Calu3 (cell line): ENCODE results near the gene TP53BP2. TPM values are rescaled to one million over a fixed set of nuclear protein-coding genes. Genes with fewer than 3 reads are reported as not detected.
"Not testable (repeated sequence)": the region's sequence is repeated elsewhere in the genome, so short reads cannot be mapped to it uniquely, and the experiment has no call there.

ENCODE experiments used
- BruUV-seq: library from RNA; stranded (reverse); fragments of 400-500 nt; replicated peaks from 2 replicates; lab custom pipeline; 2021; lab: Mats Ljungman, UMichigan
- CTCF ChIA-PET: fragments of 300-600 bp; sonication (Branson Sonifier 250); formaldehyde crosslinking; loops from one replicate; lab custom pipeline; 2022; ENCODE audit warnings: antibody characterized with exemption; lab: Charles Lee
- DNase-seq: peaks from one replicate; pipeline ENCODE4 v3.0.0; 2022
- H3K27ac Mint-ChIP-seq: one replicate; pipeline ENCODE4 v1.8.0; 2022; ENCODE audit warnings: mixed read lengths; ENCODE audit not compliant: unreplicated experiment
- H3K27me3 Mint-ChIP-seq: one replicate; pipeline ENCODE4 v1.8.0; 2022; ENCODE audit warnings: mixed read lengths; ENCODE audit not compliant: unreplicated experiment
- H3K36me3 Mint-ChIP-seq: one replicate; pipeline ENCODE4 v1.8.0; 2022; ENCODE audit warnings: mild to moderate bottlenecking, moderate library complexity, mixed read lengths; ENCODE audit not compliant: insufficient read depth, unreplicated experiment
- H3K4me1 Mint-ChIP-seq: one replicate; pipeline ENCODE4 v1.8.0; 2022; ENCODE audit warnings: mild to moderate bottlenecking, low read depth, mixed read lengths; ENCODE audit not compliant: unreplicated experiment
- H3K4me3 Mint-ChIP-seq: one replicate; pipeline ENCODE4 v1.8.0; 2022; ENCODE audit warnings: mild to moderate bottlenecking, low read depth, moderate library complexity, mixed read lengths; ENCODE audit not compliant: unreplicated experiment
- H3K9me3 Mint-ChIP-seq: one replicate; pipeline ENCODE4 v1.8.0; 2022; ENCODE audit warnings: low read depth, mixed read lengths; ENCODE audit not compliant: unreplicated experiment
- CTCF ChIP-seq: fragments of 200-600 bp; IDR thresholded peaks from one replicate; pipeline ENCODE4 v1.8.0; 2022; ENCODE audit warnings: antibody characterized with exemption; ENCODE audit not compliant: unreplicated experiment
- intact Hi-C: fragments of 100-400 bp; cut with micrococcal nuclease; formaldehyde crosslinking; loops from one replicate; pipeline ENCODE4 v1.10.0; 2022; ENCODE audit not compliant: unreplicated experiment
- total RNA-seq: library from RNA; stranded (reverse); gene quantifications from 2 replicates; pipeline ENCODE4 v1.2.3, GENCODE V29; 2022

Gene TP53BP2
- total RNA-seq, 1 experiment from 2014 or later, result 66.4 TPM

GRCh38 chr1:223876590-223876989 is 30.8 kb upstream of the TP53BP2 start:
- H3K27ac Mint-ChIP-seq, result no peak overlapping the region
- peaks cover 17% of the 10 kb centered on the region for H3K4me1 Mint-ChIP-seq
- no peak for DNase-seq
- no TSS peak for BruUV-seq
- H3K9me3 Mint-ChIP-seq, result peaks cover 3% of the 10 kb centered on the region
- H3K4me3 Mint-ChIP-seq, result no peak overlapping the region
- H3K36me3 Mint-ChIP-seq, result peaks cover 5% of the 10 kb centered on the region
- intact Hi-C loops, result no loop called here
- H3K27me3 Mint-ChIP-seq, result no peaks in the 10 kb centered on the region
- TF ChIP-seq CTCF, result no peak
- CTCF ChIA-PET, result no interaction called here

GRCh38 chr1:223873044-223873443 is 27.3 kb upstream of the TP53BP2 start:
- H3K27me3 Mint-ChIP-seq, result peaks cover 8% of the 10 kb centered on the region
- H3K36me3 Mint-ChIP-seq, result peaks cover 5% of the 10 kb centered on the region
- H3K4me3 Mint-ChIP-seq, result no peak overlapping the region
- peaks cover 17% of the 10 kb centered on the region for H3K4me1 Mint-ChIP-seq
- no TSS peak for BruUV-seq
- no peak overlapping the region for H3K27ac Mint-ChIP-seq
- DNase-seq, result no peak
- peaks cover 3% of the 10 kb centered on the region for H3K9me3 Mint-ChIP-seq
- TF ChIP-seq CTCF, result no peak
- CTCF ChIA-PET, result interaction anchor here (0.6 to 1.1 kb wide), 3 partner anchors 14 to 1955 kb away, joined by 3 read pairs; no protein-coding TSS in a partner anchor
- intact Hi-C loops, result no loop called here

- Mint-ChIP-seq H3K4me1 (peaks cover 17% of the 10 kb centered on the region), H3K36me3 (peaks cover 5% of the 10 kb centered on the region), H3K27me3 (peaks cover 8% of the 10 kb centered on the region), H3K9me3 (peaks cover 3% of the 10 kb centered on the region), H3K4me3 (no peak overlapping the region), H3K27ac (no peak overlapping the region)
- TF ChIP-seq CTCF, result no peak
- intact Hi-C loops, result no loop called here
- no TSS peak for BruUV-seq
- no peak for DNase-seq
- CTCF ChIA-PET, result interaction anchor here (1.1 kb wide), 1 partner anchor 28 kb away, joined by 3 read pairs; no protein-coding TSS in a partner anchor
These were observed 26.7 kb upstream of the TP53BP2 start for GRCh38 chr1:223872308-223872901.

- Mint-ChIP-seq H3K36me3 (peaks cover 5% of the 10 kb centered on the region), H3K27ac (no peak overlapping the region), H3K4me3 (no peak overlapping the region), H3K27me3 (peaks cover 8% of the 10 kb centered on the region), H3K4me1 (peaks cover 17% of the 10 kb centered on the region), H3K9me3 (peaks cover 3% of the 10 kb centered on the region)
- CTCF ChIA-PET, result no interaction called here
- no peak for DNase-seq
- intact Hi-C loops, result no loop called here
- TF ChIP-seq CTCF, result no peak
- BruUV-seq, result no TSS peak
These were observed 25.1 kb upstream of the TP53BP2 start for GRCh38 chr1:223870617-223871574.

GRCh38 chr1:223864599-223865368 is 19.0 kb upstream of the TP53BP2 start:
- H3K4me1 Mint-ChIP-seq, BruUV-seq, H3K9me3 Mint-ChIP-seq, H3K27ac Mint-ChIP-seq, H3K27me3 Mint-ChIP-seq, H3K4me3 Mint-ChIP-seq, intact Hi-C loops, DNase-seq, CTCF ChIA-PET, H3K36me3 Mint-ChIP-seq: not testable (repeated sequence)
